Measurements from ENCODE around the gene DNAH8.
A peak's percentile ranks its signal among the peaks of the same experiment; 100 is the strongest.

DNAH8 gene

DNA sequence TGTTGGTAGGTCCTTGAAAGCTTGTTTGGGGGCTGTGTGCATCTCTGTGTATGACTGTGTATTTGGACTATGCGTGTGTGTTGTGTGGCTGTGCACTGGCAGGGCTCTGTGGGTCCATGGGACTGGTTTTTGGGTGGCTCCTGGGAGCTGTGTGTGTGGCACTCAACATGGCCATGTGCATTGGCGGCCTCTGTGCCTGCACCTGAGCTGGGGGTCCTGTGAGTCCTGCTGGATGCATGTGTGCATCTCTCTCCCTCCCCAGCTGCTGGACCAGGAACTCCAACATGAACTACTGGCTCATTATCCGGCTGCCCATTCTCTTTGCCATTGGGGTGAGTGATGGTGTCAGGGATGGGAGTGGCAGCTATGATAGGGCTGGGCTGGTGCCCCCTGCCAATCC, 363.6 kb downstream of the DNAH8 start:
- DNase-seq: peak in 1 of 2 donors; percentile 9

DNA sequence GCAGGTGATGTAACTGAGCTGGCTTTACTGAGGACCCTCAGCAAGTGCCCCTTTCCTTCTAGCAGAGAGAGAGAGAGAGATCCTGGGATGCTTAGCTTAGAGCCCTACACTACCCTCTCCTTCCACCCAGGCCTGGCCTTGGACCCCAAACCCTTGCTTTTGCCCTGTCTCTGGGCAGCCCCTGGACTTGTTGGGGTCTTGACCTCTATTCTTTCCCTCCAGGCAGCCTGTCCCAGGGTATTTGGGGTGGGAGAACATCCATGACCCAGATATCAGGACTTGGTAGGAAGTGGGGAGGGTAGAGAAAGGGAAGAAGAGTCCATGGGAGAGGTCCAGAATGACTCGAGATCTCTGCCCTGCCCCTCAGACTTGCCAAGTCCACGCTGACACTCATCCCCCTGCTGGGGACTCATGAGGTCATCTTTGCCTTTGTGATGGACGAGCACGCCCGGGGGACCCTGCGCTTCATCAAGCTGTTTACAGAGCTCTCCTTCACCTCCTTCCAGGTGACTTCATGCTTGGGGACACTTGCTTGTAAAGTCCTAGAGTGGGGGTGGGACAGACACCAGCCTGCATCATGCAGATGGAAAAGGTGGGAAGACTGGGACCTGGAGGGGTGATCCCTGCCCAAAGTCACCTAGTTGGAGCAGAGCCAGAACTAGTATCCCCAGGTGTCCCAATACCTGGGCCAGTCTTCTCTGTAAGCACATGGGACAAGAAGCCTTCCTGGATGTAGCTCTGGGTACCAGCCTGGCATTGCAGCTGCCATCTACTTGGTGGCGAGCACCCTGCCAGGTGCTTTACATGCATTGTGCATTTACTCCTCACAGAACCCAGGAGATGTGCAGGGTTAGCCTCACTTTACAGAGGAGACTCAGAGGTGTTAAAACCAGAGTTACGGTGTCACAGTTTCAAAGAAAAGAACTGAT, 364.4 kb downstream of the DNAH8 start:
- no peak for DNase-seq

All from stimulated activated CD4-positive, alpha-beta T cell treated with anti-CD3 and anti-CD28 coated beads, Interleukin-2, amount 100 ng/mL, for 24 hours (primary cell).